ENCODE results near the gene TBKBP1. TPM values are rescaled to one million over a fixed set of nuclear protein-coding genes. Genes with fewer than 3 reads are reported as not detected.

The TBKBP1 gene
- total RNA-seq, 1 experiment from 2014 or later, result 3.8 TPM

GRCh38 chr17:47698749-47699535, 5.0 kb downstream of the TBKBP1 start:
- peak; percentile 46 for DNase-seq (ENCODE audit: low read depth)

GRCh38 chr17:47699536-47699840, 5.5 kb downstream of the TBKBP1 start:
- no peak for DNase-seq (ENCODE audit: low read depth)

GRCh38 chr17:47700471-47701449, 6.8 kb downstream of the TBKBP1 start:
- DNase-seq (ENCODE audit: low read depth), result no peak

- DNase-seq (ENCODE audit: low read depth), result no peak
Measured at GRCh38 chr17:47701608-47702007, 7.6 kb downstream of the TBKBP1 start.

GRCh38 chr17:47702391-47702995, 8.5 kb downstream of the TBKBP1 start:
- no peak for DNase-seq (ENCODE audit: low read depth)

- no peak for DNase-seq (ENCODE audit: low read depth)
Measured at GRCh38 chr17:47703191-47703591, 9.2 kb downstream of the TBKBP1 start.

- no peak for DNase-seq (ENCODE audit: low read depth)
Measured at GRCh38 chr17:47703671-47704070, 9.7 kb downstream of the TBKBP1 start.

- DNase-seq (ENCODE audit: low read depth), result no peak
Measured at GRCh38 chr17:47704116-47704515, 10.2 kb downstream of the TBKBP1 start.

GRCh38 chr17:47704736-47705135, 10.8 kb downstream of the TBKBP1 start:
- DNase-seq (ENCODE audit: low read depth), result no peak

- DNase-seq (ENCODE audit: low read depth), result no peak
Measured at GRCh38 chr17:47705536-47706530, 11.9 kb downstream of the TBKBP1 start.

- DNase-seq (ENCODE audit: low read depth), result peak; percentile 48
Measured at GRCh38 chr17:47707056-47707804, 13.3 kb downstream of the TBKBP1 start.

- no peak for DNase-seq (ENCODE audit: low read depth)
Measured at GRCh38 chr17:47707884-47708283, 13.9 kb downstream of the TBKBP1 start.

- no peak for DNase-seq (ENCODE audit: low read depth)
Measured at GRCh38 chr17:47708312-47708863, 14.4 kb downstream of the TBKBP1 start.

- no peak for DNase-seq (ENCODE audit: low read depth)
Measured at GRCh38 chr17:47708864-47709541, 15.0 kb downstream of the TBKBP1 start.

- DNase-seq (ENCODE audit: low read depth), result no peak
Measured at GRCh38 chr17:47709594-47709993, 15.6 kb downstream of the TBKBP1 start.

- no peak for DNase-seq (ENCODE audit: low read depth)
Measured at GRCh38 chr17:47711366-47712099, 17.6 kb downstream of the TBKBP1 start.

GRCh38 chr17:47712330-47713023, 18.5 kb downstream of the TBKBP1 start:
- DNase-seq (ENCODE audit: low read depth), result no peak
